Endothelial cell of umbilical vein (primary cell): ENCODE measurements around the gene CORO2B. TPM values are rescaled to one million over a fixed set of nuclear protein-coding genes. Genes with fewer than 3 reads are reported as not detected.

Experiments used
- BruUV-seq: library from RNA; stranded (reverse); fragments of 400-500 nt; replicated peaks from 2 replicates; lab custom pipeline; 2021; lab: Mats Ljungman, UMichigan
- CTCF ChIA-PET: fragments of 300-600, 350-600 bp; sonication (Branson Sonifier 250); formaldehyde crosslinking; loops from one replicate; lab custom pipeline; 2021; ENCODE audit warnings: antibody characterized with exemption, inconsistent platforms; lab: Charles Lee
- POLR2A ChIA-PET: fragments of 300-600, 350-600 bp; sonication (Branson Sonifier 250); formaldehyde crosslinking; loops from one replicate; lab custom pipeline; 2021; ENCODE audit warnings: antibody characterized with exemption, inconsistent platforms; lab: Charles Lee
- DNase-seq: peaks from one replicate; pipeline ENCODE4 v3.0.0-alpha.2; 2011; ENCODE audit warnings: low read depth, low spot score
- FAIRE-seq: peaks from 2 replicates; lab custom pipeline; 2011; peaks lifted over from hg19 to GRCh38; lab: Jason Lieb, UNC
- H2AFZ ChIP-seq: 2 replicates; pipeline ENCODE4 v1.6.0; 2012; ENCODE audit warnings: low read depth, low read length, control low read depth, inconsistent platforms
- H3K27ac ChIP-seq: 2 replicates; pipeline ENCODE4 v1.5.1; 2011; ENCODE audit warnings: low read depth, mild to moderate bottlenecking, control low read depth, low read length, moderate library complexity; ENCODE audit not compliant: insufficient read depth
- H3K27me3 ChIP-seq, 2 experiments: 2 replicates each; pipeline versions ENCODE4 v1.6.0 to v1.6.1; 2011; ENCODE audit warnings: low read length in 2 of 2, mixed read lengths in 1 of 2; ENCODE audit not compliant: control insufficient read depth in 2 of 2, insufficient read depth in 2 of 2
- H3K36me3 ChIP-seq, 2 experiments: 2 replicates in 1 of 2; 3 replicates in 1 of 2; pipeline ENCODE4 v1.5.1; 2011; ENCODE audit warnings: low read length in 2 of 2, mild to moderate bottlenecking in 1 of 2, moderate library complexity in 1 of 2; ENCODE audit not compliant: control insufficient read depth in 2 of 2, insufficient read depth in 2 of 2; ENCODE audit errors: extremely low read depth in 1 of 2
- H3K4me1 ChIP-seq: 3 replicates; pipeline ENCODE4 v1.5.1; 2011; ENCODE audit warnings: mild to moderate bottlenecking, low read length; ENCODE audit not compliant: control insufficient read depth, insufficient read depth; ENCODE audit errors: extremely low read depth
- H3K4me2 ChIP-seq: 2 replicates; pipeline ENCODE4 v1.6.1; 2011; ENCODE audit warnings: low read length, control low read depth, mixed read lengths; ENCODE audit not compliant: insufficient read depth
- H3K4me3 ChIP-seq, 3 experiments: fragments of 200-600 bp in 1 of 3; sonication (generic), shearing (Covaris generic) in 1 of 3; replicated peaks in 1 of 3; 2 replicates each; pipeline ENCODE4 v1.5.1; 2011 to 2016; ENCODE audit warnings: control low read depth in 3 of 3, low read length in 3 of 3, mild to moderate bottlenecking in 2 of 3, inconsistent platforms in 1 of 3, low read depth in 1 of 3, moderate library complexity in 1 of 3; ENCODE audit not compliant: insufficient read depth in 1 of 3
- H3K79me2 ChIP-seq: 2 replicates; pipeline ENCODE4 v1.6.0; 2012; ENCODE audit warnings: low read length, inconsistent platforms; ENCODE audit not compliant: control insufficient read depth, insufficient read depth
- H3K9ac ChIP-seq: replicated peaks from 2 replicates; pipeline ENCODE3; 2011; ENCODE audit warnings: low read length, control low read depth; ENCODE audit not compliant: insufficient read depth; ENCODE audit errors: extremely low read depth
- H3K9me1 ChIP-seq: replicated peaks from 3 replicates; pipeline ENCODE4 v1.6.0; 2011; ENCODE audit warnings: mild to moderate bottlenecking, low read length; ENCODE audit not compliant: control insufficient read depth, insufficient read depth; ENCODE audit errors: extremely low read depth
- H3K9me3 ChIP-seq: replicated peaks from 2 replicates; pipeline ENCODE4 v1.5.1; 2012; ENCODE audit warnings: low read length, inconsistent platforms; ENCODE audit not compliant: control insufficient read depth, insufficient read depth
- H4K20me1 ChIP-seq: replicated peaks from 2 replicates; pipeline ENCODE3; 2011; ENCODE audit warnings: mild to moderate bottlenecking, low read length; ENCODE audit not compliant: control insufficient read depth, insufficient read depth; ENCODE audit errors: extremely low read depth
- EZH2 ChIP-seq: IDR thresholded peaks from 2 replicates; pipeline ENCODE4 v1.6.1; 2012; ENCODE audit warnings: borderline replicate concordance, low read depth, mild to moderate bottlenecking, moderate library complexity, low read length, inconsistent platforms; ENCODE audit not compliant: severe bottlenecking
- FOS ChIP-seq: IDR thresholded peaks from 2 replicates; pipeline ENCODE4 v1.6.1; 2011; ENCODE audit warnings: mild to moderate bottlenecking, low read length, moderate library complexity, borderline replicate concordance; ENCODE audit not compliant: insufficient read depth
- GATA2 ChIP-seq: IDR thresholded peaks from 2 replicates; pipeline ENCODE4 v1.7.0; 2011; ENCODE audit warnings: low read depth, mild to moderate bottlenecking, moderate library complexity, mixed read lengths, low read length; ENCODE audit not compliant: insufficient read length, insufficient read depth
- JUN ChIP-seq: IDR thresholded peaks from 2 replicates; pipeline ENCODE4 v1.6.1; 2011; ENCODE audit warnings: borderline replicate concordance, low read depth; ENCODE audit not compliant: insufficient read length, insufficient read depth
- MYC ChIP-seq: IDR thresholded peaks from one replicate; pipeline ENCODE4 v1.6.1; 2011; ENCODE audit warnings: mild to moderate bottlenecking, low read depth, low read length
- POLR2A ChIP-seq: IDR thresholded peaks from 2 replicates; pipeline ENCODE4 v1.6.1; 2012; ENCODE audit warnings: low read depth, mild to moderate bottlenecking, control low read depth, low read length
- POLR2AphosphoS5 ChIP-seq: IDR thresholded peaks from 2 replicates; pipeline ENCODE4 v1.6.1; 2012; ENCODE audit warnings: low read depth, mild to moderate bottlenecking, control low read depth, low read length, moderate library complexity; ENCODE audit not compliant: insufficient read depth
- dilution Hi-C: fragments of 300-500 bp; cut with MboI; formaldehyde crosslinking; loops from one replicate; pipeline ENCODE4 v1.15.0; 2019; ENCODE audit warnings: low sequenced_read_pairs; ENCODE audit not compliant: extremely low pct_ligation_motif_present
- intact Hi-C: fragments of 100-400 bp; cut with micrococcal nuclease; formaldehyde crosslinking; loops from one replicate; pipeline ENCODE4 v1.10.0; 2022
- polyA plus RNA-seq, 4 experiments: library from polyadenylated mRNA; depleted of rRNA in 3 of 4; stranded (reverse) in 3 of 4; unstranded in 1 of 4; fragments of >200 nt; gene quantifications; 2 replicates each; pipeline versions ENCODE4 v1.2.1 to v1.2.3, GENCODE V29; 2011 to 2012; ENCODE audit warnings: missing spikeins in 1 of 4
- total RNA-seq: library from RNA; stranded (reverse); gene quantifications from 2 replicates; pipeline ENCODE4 v1.2.3, GENCODE V29; 2021
- TF ChIP-seq, protein P1 (sequence below): IDR thresholded peaks from 2 replicates; pipeline ENCODE4 v1.6.1; 2011; ENCODE audit not compliant: insufficient read depth, insufficient read length
- TF ChIP-seq, protein P2 (sequence below), 2 donors: IDR thresholded peaks; 1 replicate in 1 of 2; 2 replicates in 1 of 2; pipeline ENCODE4 v1.5.1; 2011; ENCODE audit warnings: low read length in 2 of 2, mild to moderate bottlenecking in 2 of 2, moderate library complexity in 2 of 2, control low read depth in 1 of 2, inconsistent platforms in 1 of 2, low read depth in 1 of 2; ENCODE audit not compliant: insufficient read depth in 1 of 2; ENCODE audit errors: extremely low read depth in 1 of 2

Gene CORO2B
- total and polyA plus RNA-seq, 2 donors (not counting 3 experiments of a cell fraction or from before 2014, with no cell fraction given): 2.4 to 3.7 TPM

DNA sequence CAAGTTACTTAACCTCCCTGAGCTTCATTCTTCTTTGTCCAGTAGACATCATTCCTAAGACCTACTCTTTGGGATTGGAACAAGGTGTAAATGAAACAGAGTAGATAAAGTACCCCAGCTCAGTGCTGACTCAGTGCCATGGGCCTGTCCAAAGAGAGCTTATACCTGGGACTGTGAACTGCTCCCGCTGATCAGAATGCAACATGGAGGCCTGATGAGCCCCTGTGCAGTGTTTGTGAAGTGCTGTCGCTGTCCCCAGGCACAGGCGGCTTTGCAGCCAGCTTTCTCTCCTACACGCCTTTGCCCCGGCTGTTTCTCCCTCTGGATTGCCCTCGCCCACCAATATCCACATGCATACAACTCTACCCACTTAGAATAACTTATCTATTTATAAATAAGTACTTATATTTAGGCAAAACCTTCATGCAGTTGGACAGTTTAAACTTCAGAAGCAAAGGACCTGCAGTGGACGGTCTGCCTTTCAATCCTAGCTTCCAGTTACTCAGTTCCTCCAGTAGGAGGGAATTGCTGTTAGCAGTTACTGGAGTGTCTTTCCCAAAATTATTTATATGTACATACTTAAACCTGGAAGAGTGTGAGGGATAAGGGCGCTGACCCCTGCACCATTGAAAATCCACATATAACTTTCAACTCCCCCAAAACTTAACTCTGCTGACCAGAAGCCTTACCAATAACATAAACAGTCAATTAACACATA is 80.0 kb downstream of the CORO2B start:
- CTCF ChIA-PET: interaction anchor here (0.7 to 2.0 kb wide), 15 partner anchors 8 to 352 kb away, joined by 3 to 13 read pairs (median 4); no protein-coding TSS in a partner anchor
- BruUV-seq: no TSS peak
- intact Hi-C loops (no loop called here), dilution Hi-C loops (no loop called here)
- H3K9me3 ChIP-seq: no peaks in the 10 kb centered on the region
- TF ChIP-seq, protein P1, sequence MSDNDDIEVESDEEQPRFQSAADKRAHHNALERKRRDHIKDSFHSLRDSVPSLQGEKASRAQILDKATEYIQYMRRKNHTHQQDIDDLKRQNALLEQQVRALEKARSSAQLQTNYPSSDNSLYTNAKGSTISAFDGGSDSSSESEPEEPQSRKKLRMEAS: no peak
- no peak overlapping the region for H3K4me3 ChIP-seq
- no peak overlapping the region for H3K9ac ChIP-seq
- H3K79me2 ChIP-seq: no peaks in the 10 kb centered on the region
- no peak overlapping the region for H3K4me2 ChIP-seq
- H3K4me1 ChIP-seq: no peaks in the 10 kb centered on the region
- peaks cover 0 to 2% of the 10 kb centered on the region in 2 experiments for H3K27me3 ChIP-seq
- no peak overlapping the region for H2AFZ ChIP-seq
- H3K9me1 ChIP-seq: no peaks in the 10 kb centered on the region
- FAIRE-seq (no peak), DNase-seq (no peak)
- no peaks in the 10 kb centered on the region for H4K20me1 ChIP-seq
- POLR2A ChIA-PET: no interaction called here
- H3K27ac ChIP-seq: no peak overlapping the region
- H3K36me3 ChIP-seq: no peaks in the 10 kb centered on the region

DNA sequence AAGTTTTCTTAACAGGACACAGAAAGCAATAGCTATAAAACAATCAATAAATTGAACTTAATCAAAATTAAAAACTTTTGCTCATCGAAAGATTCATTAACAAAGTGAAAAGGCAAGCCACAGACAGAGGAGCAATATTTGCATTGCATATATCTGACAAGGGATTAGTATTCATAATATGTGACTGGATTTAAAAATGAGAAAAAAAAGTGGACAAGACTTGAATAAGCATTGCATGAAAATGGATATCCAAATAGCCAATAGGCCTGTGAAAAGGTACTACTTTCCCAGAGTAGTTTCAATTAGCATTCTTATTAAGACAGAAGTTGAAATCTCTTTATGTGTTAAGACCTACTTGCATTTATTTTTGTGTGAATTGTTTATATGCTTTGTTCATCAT is 84.7 kb downstream of the CORO2B start:
- DNase-seq: no peak
- no peaks in the 10 kb centered on the region for H4K20me1 ChIP-seq
- FAIRE-seq: no peak

More for the DNA sequence above, 84.7 kb downstream of the CORO2B start:
- dilution Hi-C loops (no loop called here), intact Hi-C loops (no loop called here)
- H3K9ac ChIP-seq: no peak overlapping the region
- no peaks in the 10 kb centered on the region for H3K9me3 ChIP-seq
- no peak overlapping the region for H3K4me3 ChIP-seq
- H3K9me1 ChIP-seq: no peaks in the 10 kb centered on the region
- peaks cover 2% of the 10 kb centered on the region for H3K4me1 ChIP-seq
- no peak overlapping the region for H3K4me2 ChIP-seq
- no peak overlapping the region for H3K27ac ChIP-seq
- CTCF ChIA-PET: interaction anchor here (1.1 to 3.8 kb wide), 6 partner anchors 10 to 113 kb away, joined by 3 to 22 read pairs (median 6); no protein-coding TSS in a partner anchor
- H2AFZ ChIP-seq: no peak overlapping the region
- no peaks in the 10 kb centered on the region for H3K79me2 ChIP-seq
- POLR2A ChIA-PET: no interaction called here
- TF ChIP-seq, protein P2, sequence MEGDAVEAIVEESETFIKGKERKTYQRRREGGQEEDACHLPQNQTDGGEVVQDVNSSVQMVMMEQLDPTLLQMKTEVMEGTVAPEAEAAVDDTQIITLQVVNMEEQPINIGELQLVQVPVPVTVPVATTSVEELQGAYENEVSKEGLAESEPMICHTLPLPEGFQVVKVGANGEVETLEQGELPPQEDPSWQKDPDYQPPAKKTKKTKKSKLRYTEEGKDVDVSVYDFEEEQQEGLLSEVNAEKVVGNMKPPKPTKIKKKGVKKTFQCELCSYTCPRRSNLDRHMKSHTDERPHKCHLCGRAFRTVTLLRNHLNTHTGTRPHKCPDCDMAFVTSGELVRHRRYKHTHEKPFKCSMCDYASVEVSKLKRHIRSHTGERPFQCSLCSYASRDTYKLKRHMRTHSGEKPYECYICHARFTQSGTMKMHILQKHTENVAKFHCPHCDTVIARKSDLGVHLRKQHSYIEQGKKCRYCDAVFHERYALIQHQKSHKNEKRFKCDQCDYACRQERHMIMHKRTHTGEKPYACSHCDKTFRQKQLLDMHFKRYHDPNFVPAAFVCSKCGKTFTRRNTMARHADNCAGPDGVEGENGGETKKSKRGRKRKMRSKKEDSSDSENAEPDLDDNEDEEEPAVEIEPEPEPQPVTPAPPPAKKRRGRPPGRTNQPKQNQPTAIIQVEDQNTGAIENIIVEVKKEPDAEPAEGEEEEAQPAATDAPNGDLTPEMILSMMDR (IDR thresholded peaks at IDR 0.05; ENCODE audit: extremely low read depth in 1 of 2, insufficient read depth in 1 of 2, low read depth in 1 of 2, low read length in 2 of 2): no peak
- TF ChIP-seq EZH2 (no peak), JUN (no peak), POLR2A (no peak), FOS (no peak), MYC (no peak), GATA2 (no peak), POLR2AphosphoS5 (no peak)
- TF ChIP-seq, protein P1: no peak
- no TSS peak for BruUV-seq
- H3K27me3 ChIP-seq: no peaks in the 10 kb centered on the region
- H3K36me3 ChIP-seq: no peaks in the 10 kb centered on the region
